Erythroblast (primary cell): ENCODE measurements around the gene BEX1.

Experiments
- GATA1 ChIP-seq: IDR thresholded peaks from 2 replicates; pipeline ENCODE4 v1.6.1; 2011; ENCODE audit warnings: low read depth, mild to moderate bottlenecking, control low read depth, low read length, moderate library complexity
- POLR2A ChIP-seq: IDR thresholded peaks from 2 replicates; pipeline ENCODE4 v1.6.1; 2011; ENCODE audit warnings: mild to moderate bottlenecking, low read length

GRCh38 chrX:103081051-103081450 lies 17.1 kb upstream of the BEX1 start:
- TF ChIP-seq POLR2A (no peak), GATA1 (no peak)
